Measurements from ENCODE around the gene FOXL1. TPM values are rescaled to one million over a fixed set of nuclear protein-coding genes. Genes with fewer than 3 reads are reported as not detected.
A peak's percentile ranks its signal among the peaks of the same experiment; 100 is the strongest.

The FOXL1 gene
- total RNA-seq, 1 donor from 2014 or later, result 0.38 TPM

GRCh38 chr16:86581458-86581857 lies 3.1 kb downstream of the FOXL1 start:
- H3K27me3 ChIP-seq (ENCODE audit: low read depth), result peaks cover 95% of the 10 kb centered on the region
- intact Hi-C loops (cut with micrococcal nuclease), result no loop called here
- H3K27ac ChIP-seq (replicated peaks), result peak overlapping the region; percentile 88
- no peak for TF ChIP-seq CTCF (IDR thresholded peaks at IDR 0.05; ENCODE audit: borderline replicate concordance)
- no peaks in the 10 kb centered on the region for H3K9me3 ChIP-seq (replicated peaks)
- no peaks in the 10 kb centered on the region for H3K36me3 ChIP-seq
- H3K4me1 ChIP-seq, result peaks cover 16% of the 10 kb centered on the region
- DNase-seq, result no peak
- H3K4me3 ChIP-seq, result no peak overlapping the region

GRCh38 chr16:86584071-86584685 lies 5.8 kb downstream of the FOXL1 start:
- H3K4me1 ChIP-seq, result peaks cover 4% of the 10 kb centered on the region
- TF ChIP-seq CTCF (IDR thresholded peaks at IDR 0.05; ENCODE audit: borderline replicate concordance), result no peak
- no peak for DNase-seq
- intact Hi-C loops (cut with micrococcal nuclease), result no loop called here
- H3K27me3 ChIP-seq (ENCODE audit: low read depth), result peaks cover 80% of the 10 kb centered on the region
- H3K36me3 ChIP-seq, result no peaks in the 10 kb centered on the region
- no peak overlapping the region for H3K27ac ChIP-seq (replicated peaks)
- H3K9me3 ChIP-seq (replicated peaks), result no peaks in the 10 kb centered on the region
- no peak overlapping the region for H3K4me3 ChIP-seq

DNA sequence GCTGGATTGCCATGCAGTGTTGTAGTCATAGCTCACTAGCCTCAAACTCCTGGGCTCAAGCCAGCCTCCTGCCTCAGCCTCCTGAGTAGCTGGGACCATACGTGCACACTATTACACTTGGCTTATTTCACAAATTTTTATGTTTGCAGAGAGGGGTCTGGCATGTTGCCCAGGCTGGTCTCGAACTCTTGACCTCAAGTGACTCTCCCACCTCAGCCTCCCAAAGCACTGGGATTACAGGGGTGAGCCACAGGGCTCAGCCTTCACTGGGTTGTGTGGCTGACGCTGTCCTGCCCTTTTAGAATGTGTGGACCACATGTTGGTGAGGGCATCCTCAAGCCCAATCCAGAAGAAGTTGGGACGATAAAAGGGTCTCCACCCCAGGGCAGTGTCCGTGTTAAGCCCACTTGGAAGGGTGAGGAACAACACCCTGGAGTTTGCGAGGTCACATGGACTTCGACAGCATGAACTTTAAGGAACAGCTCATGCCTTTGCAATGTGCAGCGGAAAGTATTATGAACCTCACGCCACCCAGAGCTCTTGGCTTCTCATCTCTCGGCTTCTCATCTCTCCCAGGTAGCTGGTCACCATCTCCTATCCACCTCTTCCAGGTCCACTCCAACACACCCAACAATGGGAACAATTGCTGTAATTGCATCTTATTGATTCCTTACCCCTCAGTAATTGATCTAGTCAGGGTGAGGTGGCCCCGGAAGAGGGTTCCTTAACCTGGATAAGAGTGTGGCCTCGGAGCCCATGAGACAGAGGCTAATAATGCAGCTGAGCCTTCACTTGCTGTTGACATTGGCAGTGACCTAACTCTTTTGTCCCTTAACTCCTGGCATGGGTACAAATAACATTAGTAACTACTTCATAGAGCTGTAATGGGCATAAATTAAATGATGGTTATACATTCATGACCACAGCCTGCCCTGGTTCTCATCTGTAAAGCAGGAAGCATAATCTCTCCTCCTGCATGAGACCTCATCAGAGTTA lies 6.7 kb downstream of the FOXL1 start:
- Histone ChIP-seq H3K36me3 (no peaks in the 10 kb centered on the region), H3K27ac (replicated peaks) (peak overlapping the region; percentile 73), H3K9me3 (replicated peaks) (no peaks in the 10 kb centered on the region), H3K4me1 (no peaks in the 10 kb centered on the region), H3K4me3 (no peak overlapping the region), H3K27me3 (ENCODE audit: low read depth) (peaks cover 79% of the 10 kb centered on the region)
- intact Hi-C loops (cut with micrococcal nuclease), result no loop called here
- no peak for TF ChIP-seq CTCF (IDR thresholded peaks at IDR 0.05; ENCODE audit: borderline replicate concordance)
- no peak for DNase-seq

- peaks cover 76% of the 10 kb centered on the region for H3K27me3 ChIP-seq (ENCODE audit: low read depth)
Observed at GRCh38 chr16:86585821-86586611, 7.7 kb downstream of the FOXL1 start.

More at GRCh38 chr16:86585821-86586611, 7.7 kb downstream of the FOXL1 start:
- no peaks in the 10 kb centered on the region for H3K4me1 ChIP-seq
- H3K9me3 ChIP-seq (replicated peaks), result no peaks in the 10 kb centered on the region
- intact Hi-C loops (cut with micrococcal nuclease), result no loop called here
- TF ChIP-seq CTCF (IDR thresholded peaks at IDR 0.05; ENCODE audit: borderline replicate concordance), result no peak
- no peak overlapping the region for H3K4me3 ChIP-seq
- no peak for DNase-seq
- H3K27ac ChIP-seq (replicated peaks), result peak overlapping the region; percentile 73
- no peaks in the 10 kb centered on the region for H3K36me3 ChIP-seq
